Ovary (tissue), 9 donors: Measurements from ENCODE around the gene EVL. TPM values are rescaled to one million over a fixed set of nuclear protein-coding genes. Genes with fewer than 3 reads are reported as not detected.

ENCODE experiments used
- DNase-seq, 5 donors: peaks; one replicate each; pipeline ENCODE4 v3.0.0-alpha.2; 2019 to 2020
- H3K27ac ChIP-seq, 2 donors: fragments of 200-600 bp; one replicate each; pipeline versions ENCODE4 v1.5.1 to v1.8.0; 2019 to 2022
- H3K27me3 ChIP-seq: fragments of 200-600 bp; one replicate; pipeline ENCODE4 v1.8.0; 2022
- H3K36me3 ChIP-seq: fragments of 200-600 bp; sonication (generic); one replicate; pipeline ENCODE4 v1.5.1; 2019
- H3K4me1 ChIP-seq: one replicate; pipeline ENCODE4 v1.8.1; 2013; ENCODE audit warnings: mild to moderate bottlenecking, moderate library complexity; ENCODE audit not compliant: insufficient read depth
- H3K4me3 ChIP-seq: fragments of 200-600 bp; sonication (generic); one replicate; pipeline ENCODE4 v1.5.1; 2017
- H3K9me3 ChIP-seq, 2 donors: fragments of 200-600 bp in 1 of 2; sonication (generic) in 1 of 2; one replicate each; pipeline versions ENCODE4 v1.5.1 to v1.8.1; 2013 to 2019; ENCODE audit warnings: mild to moderate bottlenecking in 1 of 2, moderate library complexity in 1 of 2
- EP300 ChIP-seq: sonication (generic); formaldehyde crosslinking; IDR thresholded peaks from one replicate; pipeline ENCODE4 v1.6.1; 2017; ENCODE audit warnings: antibody characterized with exemption
- POLR2A ChIP-seq: fragments of 450-650 bp; IDR thresholded peaks from one replicate; pipeline ENCODE4 v1.6.1; 2017; ENCODE audit warnings: antibody characterized with exemption, mild to moderate bottlenecking, moderate library complexity
- WGBS, 3 donors: extraction: QIAGEN DNeasy Blood & Tissue Kit in 1 of 3; methylation state at CpG; one replicate each; pipeline versions ENCODE4 v1.1.5 to v1.1.7; 2013 to 2017; 5-methylcytosine and 5-hydroxymethylcytosine counted together
- intact Hi-C, 4 donors: fragments of 100-400 bp; cut with DNase I; formaldehyde crosslinking; loops; one replicate each; pipeline versions ENCODE4 v1.11.0 to v1.15.1; 2022 to 2023
- polyA plus RNA-seq, 2 donors: library from polyadenylated mRNA; stranded (reverse); fragments of 200-250 nt in 1 of 2; fragments of 350-450 nt in 1 of 2; fragmentation: Illumina TruSeq in 1 of 2; extraction: RNeasy Lipid Tissue Mini Kit (QIAGEN cat#74804) in 1 of 2; gene quantifications; one replicate each; pipeline ENCODE4 v1.2.3, GENCODE V29; 2013 to 2014
- total RNA-seq, 7 donors: library from RNA; depleted of rRNA in 2 of 7; stranded (reverse); fragments of >200 nt in 2 of 7; fragmentation: NEBNext Ultra II Directional in 3 of 7; extraction: Animal tissue kit (Norgen Biotek cat#: 25700) in 3 of 7; gene quantifications; one replicate each; pipeline versions ENCODE4 v1.1.0 to v1.2.4, GENCODE V29; 2016 to 2023
- TF ChIP-seq, protein P1 (sequence below), 3 donors: fragments of 450-650 bp in 2 of 3; fragments of 200-600 bp in 1 of 3; IDR thresholded peaks; one replicate each; pipeline versions ENCODE4 v1.5.1 to v1.8.0; 2016 to 2022; ENCODE audit warnings: antibody characterized with exemption in 3 of 3, mild to moderate bottlenecking in 1 of 3
- donor health status: DM: no; HTN: no; CAD: no; lungs with moderate emphysema.
- donor health status: DM: no; HTN: no; CAD: no.
- donor health status: Bipolar disorder and iron deficiency.
- donor health status: DM: yes; HTN: yes; CAD: no.
- donor health status: DM: no; HTN: no; CAD: no.
- donor health status: DM: yes; HTN: yes; CAD: no.

EVL gene
- total and polyA plus RNA-seq, 9 donors, result 41.0 to 105 (median 66.1) TPM

GRCh38 chr14:100082723-100083122 is 17.5 kb downstream of the EVL start:
- intact Hi-C loops, result no loop called here
- Histone ChIP-seq H3K4me1 (no peaks in the 10 kb centered on the region), H3K4me3 (no peak overlapping the region), H3K9me3 (no peaks in the 10 kb centered on the region), H3K27me3 (no peaks in the 10 kb centered on the region), H3K36me3 (no peaks in the 10 kb centered on the region), H3K27ac (no peak overlapping the region)
- no peak for DNase-seq
- TF ChIP-seq, protein P1, sequence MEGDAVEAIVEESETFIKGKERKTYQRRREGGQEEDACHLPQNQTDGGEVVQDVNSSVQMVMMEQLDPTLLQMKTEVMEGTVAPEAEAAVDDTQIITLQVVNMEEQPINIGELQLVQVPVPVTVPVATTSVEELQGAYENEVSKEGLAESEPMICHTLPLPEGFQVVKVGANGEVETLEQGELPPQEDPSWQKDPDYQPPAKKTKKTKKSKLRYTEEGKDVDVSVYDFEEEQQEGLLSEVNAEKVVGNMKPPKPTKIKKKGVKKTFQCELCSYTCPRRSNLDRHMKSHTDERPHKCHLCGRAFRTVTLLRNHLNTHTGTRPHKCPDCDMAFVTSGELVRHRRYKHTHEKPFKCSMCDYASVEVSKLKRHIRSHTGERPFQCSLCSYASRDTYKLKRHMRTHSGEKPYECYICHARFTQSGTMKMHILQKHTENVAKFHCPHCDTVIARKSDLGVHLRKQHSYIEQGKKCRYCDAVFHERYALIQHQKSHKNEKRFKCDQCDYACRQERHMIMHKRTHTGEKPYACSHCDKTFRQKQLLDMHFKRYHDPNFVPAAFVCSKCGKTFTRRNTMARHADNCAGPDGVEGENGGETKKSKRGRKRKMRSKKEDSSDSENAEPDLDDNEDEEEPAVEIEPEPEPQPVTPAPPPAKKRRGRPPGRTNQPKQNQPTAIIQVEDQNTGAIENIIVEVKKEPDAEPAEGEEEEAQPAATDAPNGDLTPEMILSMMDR (IDR thresholded peaks at IDR 0.05), result no peak
- TF ChIP-seq POLR2A (no peak), EP300 (no peak)
- WGBS, 3 donors, result 95 to 97% (median 96%) methylated on average over 3 of the region's 3 CpGs

DNA sequence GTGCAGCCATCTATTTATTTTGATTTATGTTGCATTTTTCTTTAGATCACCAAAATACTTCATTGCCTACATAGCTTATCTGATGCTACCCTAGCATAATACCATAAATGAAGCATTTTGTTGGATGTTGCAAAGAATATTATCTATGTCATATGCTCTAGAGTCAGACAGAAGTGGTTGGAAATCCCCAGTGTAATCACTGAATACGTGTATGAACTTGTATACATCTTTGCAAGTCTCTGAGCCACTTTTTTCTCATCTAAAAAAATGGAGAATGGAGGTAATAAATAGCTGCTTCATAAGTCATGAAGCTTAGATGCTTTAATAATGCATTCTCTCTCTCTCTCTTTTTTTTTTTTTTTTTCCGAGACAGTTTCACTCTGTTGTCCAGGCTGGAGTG is 18.5 kb downstream of the EVL start:
- H3K4me3 ChIP-seq, result no peak overlapping the region
- TF ChIP-seq POLR2A, result no peak
- TF ChIP-seq, protein P1 (IDR thresholded peaks at IDR 0.05), result no peak
- DNase-seq, result no peak
- no peaks in the 10 kb centered on the region for H3K36me3 ChIP-seq
- H3K4me1 ChIP-seq, result no peaks in the 10 kb centered on the region
- no peak overlapping the region for H3K27ac ChIP-seq
- intact Hi-C loops, result no loop called here
- 56 to 59% (median 59%) methylated on average over 2 of the region's 2 CpGs for WGBS, 3 donors
- H3K9me3 ChIP-seq, result no peaks in the 10 kb centered on the region
- no peaks in the 10 kb centered on the region for H3K27me3 ChIP-seq

- no peak for DNase-seq
- H3K9me3 ChIP-seq, result no peaks in the 10 kb centered on the region
- no peak overlapping the region for H3K27ac ChIP-seq
- H3K27me3 ChIP-seq, result no peaks in the 10 kb centered on the region
- intact Hi-C loops, result no loop called here
- 92 to 94% (median 94%) methylated on average over 10 of the region's 10 CpGs for WGBS, 3 donors
- TF ChIP-seq EP300 (no peak), POLR2A (no peak)
- TF ChIP-seq, protein P1 (IDR thresholded peaks at IDR 0.05), result no peak
- no peaks in the 10 kb centered on the region for H3K4me1 ChIP-seq
- H3K36me3 ChIP-seq, result no peaks in the 10 kb centered on the region
- no peak overlapping the region for H3K4me3 ChIP-seq
Observed at GRCh38 chr14:100084591-100084990, 19.4 kb downstream of the EVL start.

- Histone ChIP-seq H3K27me3 (no peaks in the 10 kb centered on the region), H3K36me3 (no peaks in the 10 kb centered on the region), H3K27ac (no peak overlapping the region), H3K4me1 (no peaks in the 10 kb centered on the region), H3K9me3 (no peaks in the 10 kb centered on the region), H3K4me3 (no peak overlapping the region)
- DNase-seq, result no peak
- intact Hi-C loops, result no loop called here
- 96 to 98% (median 97%) methylated on average over 6 of the region's 6 CpGs for WGBS, 3 donors
- no peak for TF ChIP-seq POLR2A
- no peak for TF ChIP-seq EP300
- TF ChIP-seq, protein P1 (IDR thresholded peaks at IDR 0.05), result no peak
Observed at GRCh38 chr14:100085462-100085861, 20.2 kb downstream of the EVL start.

- H3K9me3 ChIP-seq, result no peaks in the 10 kb centered on the region
- TF ChIP-seq POLR2A (no peak), EP300 (no peak)
- TF ChIP-seq, protein P1 (IDR thresholded peaks at IDR 0.05), result no peak
- no peak overlapping the region for H3K27ac ChIP-seq
- H3K4me1 ChIP-seq, result no peaks in the 10 kb centered on the region
- H3K4me3 ChIP-seq, result no peak overlapping the region
- DNase-seq, result no peak
- intact Hi-C loops, result no loop called here
- H3K36me3 ChIP-seq, result no peaks in the 10 kb centered on the region
- WGBS, 3 donors, result 97 to 100% (median 99%) methylated on average over 5 of the region's 5 CpGs
- H3K27me3 ChIP-seq, result no peaks in the 10 kb centered on the region
Observed at GRCh38 chr14:100086361-100086760, 21.1 kb downstream of the EVL start.
